ENCODE results near the gene WWOX.

- TF ChIP-seq CTCF (IDR thresholded peaks at IDR 0.05; ENCODE audit: low read length) (no peak), EZH2 (optimal IDR thresholded peaks at IDR 0.05; ENCODE audit: low read depth, low read length) (no peak), EZH2phosphoT487 (IDR thresholded peaks at IDR 0.05; ENCODE audit: low read length) (no peak)
These were observed 973.1 kb downstream of the WWOX start for GRCh38 chr16:79072517-79072916.

Measured in MM.1S (cell line).